HL-60 (cell line): ENCODE measurements around the gene LRMDA.

Experiments
- POLR2AphosphoS5 ChIP-seq: IDR thresholded peaks from 2 replicates; pipeline ENCODE4 v1.6.1; 2012; ENCODE audit warnings: low read depth
- TF ChIP-seq, protein P1 (sequence below): IDR thresholded peaks from one replicate; pipeline ENCODE4 v1.5.1; 2011; ENCODE audit warnings: low read length, control low read depth, inconsistent platforms; ENCODE audit not compliant: insufficient read depth

DNA sequence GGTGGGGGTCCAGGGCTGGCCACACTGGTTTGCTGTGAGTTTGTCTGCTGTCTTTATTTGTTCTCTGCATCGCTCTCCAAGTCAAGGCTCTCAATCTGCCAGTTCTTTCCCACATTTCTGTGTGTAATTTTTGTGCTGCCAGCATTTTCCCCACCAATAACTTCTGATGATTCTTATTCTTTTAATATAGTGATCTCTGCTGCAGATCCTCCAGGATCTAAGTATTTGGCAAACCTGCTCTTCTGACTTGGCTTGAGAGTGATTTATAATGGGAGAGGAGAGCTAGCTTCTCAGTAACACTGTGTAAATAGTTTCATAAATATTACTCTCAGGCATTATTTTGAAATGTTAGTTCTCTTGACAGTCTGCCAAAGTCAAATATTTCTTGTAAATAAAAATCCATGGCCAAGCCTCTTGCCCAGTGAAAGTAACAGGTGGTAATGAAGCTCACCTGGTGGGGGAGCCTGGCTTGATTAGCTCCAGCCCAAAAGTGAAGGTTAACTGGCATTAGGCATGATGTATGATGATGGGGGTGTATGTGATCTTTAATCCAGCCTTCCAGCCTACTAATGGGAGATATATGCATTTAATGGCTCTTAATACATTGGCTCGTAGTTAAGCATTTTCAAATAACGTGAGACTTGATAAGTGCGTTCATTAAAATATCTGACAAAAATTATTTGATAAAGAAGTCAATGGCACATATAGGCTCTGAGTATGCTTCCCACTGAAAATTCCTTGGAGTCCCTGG is 1150.3 kb downstream of the LRMDA start:
- TF ChIP-seq POLR2AphosphoS5 = no peak
- TF ChIP-seq, protein P1, sequence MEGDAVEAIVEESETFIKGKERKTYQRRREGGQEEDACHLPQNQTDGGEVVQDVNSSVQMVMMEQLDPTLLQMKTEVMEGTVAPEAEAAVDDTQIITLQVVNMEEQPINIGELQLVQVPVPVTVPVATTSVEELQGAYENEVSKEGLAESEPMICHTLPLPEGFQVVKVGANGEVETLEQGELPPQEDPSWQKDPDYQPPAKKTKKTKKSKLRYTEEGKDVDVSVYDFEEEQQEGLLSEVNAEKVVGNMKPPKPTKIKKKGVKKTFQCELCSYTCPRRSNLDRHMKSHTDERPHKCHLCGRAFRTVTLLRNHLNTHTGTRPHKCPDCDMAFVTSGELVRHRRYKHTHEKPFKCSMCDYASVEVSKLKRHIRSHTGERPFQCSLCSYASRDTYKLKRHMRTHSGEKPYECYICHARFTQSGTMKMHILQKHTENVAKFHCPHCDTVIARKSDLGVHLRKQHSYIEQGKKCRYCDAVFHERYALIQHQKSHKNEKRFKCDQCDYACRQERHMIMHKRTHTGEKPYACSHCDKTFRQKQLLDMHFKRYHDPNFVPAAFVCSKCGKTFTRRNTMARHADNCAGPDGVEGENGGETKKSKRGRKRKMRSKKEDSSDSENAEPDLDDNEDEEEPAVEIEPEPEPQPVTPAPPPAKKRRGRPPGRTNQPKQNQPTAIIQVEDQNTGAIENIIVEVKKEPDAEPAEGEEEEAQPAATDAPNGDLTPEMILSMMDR = no peak
